Colon (tissue), 2 donors: ENCODE data around the gene SEMA5B.

Source experiments
- FAIRE-seq: peaks from 2 replicates; lab custom pipeline; 2012; peaks lifted over from hg19 to GRCh38; lab: Jason Lieb, UNC
- donor health status: control.
- donor health status: control.

SEMA5B gene

GRCh38 chr3:122923611-122924010, 104.0 kb downstream of the SEMA5B start:
- no peak for FAIRE-seq

GRCh38 chr3:122921791-122922651, 105.5 kb downstream of the SEMA5B start:
- no peak for FAIRE-seq

GRCh38 chr3:122920986-122921385, 106.6 kb downstream of the SEMA5B start:
- no peak for FAIRE-seq

- no peak for FAIRE-seq
Observed at GRCh38 chr3:122919291-122919610, 108.3 kb downstream of the SEMA5B start.

- FAIRE-seq = no peak
Observed at GRCh38 chr3:122918576-122919290, 108.8 kb downstream of the SEMA5B start.

GRCh38 chr3:122917412-122917811, 110.2 kb downstream of the SEMA5B start:
- FAIRE-seq = no peak

GRCh38 chr3:122916580-122916979, 111.0 kb downstream of the SEMA5B start:
- FAIRE-seq = no peak

GRCh38 chr3:122916084-122916483, 111.5 kb downstream of the SEMA5B start:
- no peak for FAIRE-seq

- no peak for FAIRE-seq
Observed at GRCh38 chr3:122915300-122916055, 112.1 kb downstream of the SEMA5B start.

- no peak for FAIRE-seq
Observed at GRCh38 chr3:122913539-122914100, 113.9 kb downstream of the SEMA5B start.

- FAIRE-seq = no peak
Observed at GRCh38 chr3:122912772-122913538, 114.6 kb downstream of the SEMA5B start.

GRCh38 chr3:122911901-122912300, 115.7 kb downstream of the SEMA5B start:
- FAIRE-seq = no peak

GRCh38 chr3:122908251-122908650, 119.3 kb downstream of the SEMA5B start:
- FAIRE-seq = no peak

GRCh38 chr3:122907471-122907870, 120.1 kb downstream of the SEMA5B start:
- FAIRE-seq = no peak

- no peak for FAIRE-seq
Observed at GRCh38 chr3:122903171-122903570, 124.4 kb downstream of the SEMA5B start.

GRCh38 chr3:122902326-122902725, 125.2 kb downstream of the SEMA5B start:
- FAIRE-seq = no peak

GRCh38 chr3:122898298-122898697, 129.3 kb downstream of the SEMA5B start:
- no peak for FAIRE-seq

- no peak for FAIRE-seq
Observed at GRCh38 chr3:122893754-122894668, 133.6 kb downstream of the SEMA5B start.

- no peak for FAIRE-seq
Observed at GRCh38 chr3:122893282-122893681, 134.3 kb downstream of the SEMA5B start.

GRCh38 chr3:122892118-122892960, 135.2 kb downstream of the SEMA5B start:
- FAIRE-seq = no peak
